ENCODE measurements around the gene RNF168.

GRCh38 chr3:196463804-196464203, 39.8 kb downstream of the RNF168 start:
- no peak for TF ChIP-seq HDGF (IDR thresholded peaks at IDR 0.05; ENCODE audit: borderline replicate concordance)
- no peak for TF ChIP-seq L3MBTL2 (conservative IDR thresholded peaks at IDR 0.05)
- TF ChIP-seq SP1 (IDR thresholded peaks at IDR 0.05): no peak
- TF ChIP-seq FOXM1 (IDR thresholded peaks at IDR 0.05; ENCODE audit: borderline replicate concordance): no peak
- no peak for TF ChIP-seq FOXK2 (IDR thresholded peaks at IDR 0.05)
- TF ChIP-seq PKNOX1 (IDR thresholded peaks at IDR 0.05): no peak
- TF ChIP-seq FOXA1 (IDR thresholded peaks at IDR 0.05): no peak
- TF ChIP-seq ELF4 (IDR thresholded peaks at IDR 0.05): no peak
- no peak for TF ChIP-seq TARDBP (IDR thresholded peaks at IDR 0.05)
- TF ChIP-seq LEF1 (IDR thresholded peaks at IDR 0.05; ENCODE audit: borderline replicate concordance): no peak
- no peak for TF ChIP-seq BHLHE40 (IDR thresholded peaks at IDR 0.05; ENCODE audit: borderline replicate concordance)
- TF ChIP-seq SUZ12 (IDR thresholded peaks at IDR 0.05): no peak
